ENCODE measurements around the gene TBL1X.

DNA sequence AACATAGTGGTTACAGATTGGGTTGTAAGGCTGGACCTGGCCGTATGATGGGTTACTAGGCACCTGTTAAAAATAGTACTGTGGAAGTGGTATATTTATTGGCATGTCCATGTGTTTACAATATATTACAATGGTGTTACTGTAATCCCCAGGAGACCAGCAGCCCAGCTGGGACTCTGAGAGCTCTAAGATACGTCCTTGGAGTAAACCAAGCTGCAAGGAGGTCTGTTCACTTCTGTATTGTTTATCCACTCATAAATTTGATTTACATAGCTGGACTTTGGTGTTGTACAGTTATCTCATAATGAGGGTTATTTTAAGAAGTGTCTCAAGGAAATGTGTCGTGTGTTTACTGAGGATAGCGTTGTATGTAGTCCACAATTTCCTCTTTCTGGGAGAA, 93.8 kb downstream of the TBL1X start:
- TF ChIP-seq, protein P1, sequence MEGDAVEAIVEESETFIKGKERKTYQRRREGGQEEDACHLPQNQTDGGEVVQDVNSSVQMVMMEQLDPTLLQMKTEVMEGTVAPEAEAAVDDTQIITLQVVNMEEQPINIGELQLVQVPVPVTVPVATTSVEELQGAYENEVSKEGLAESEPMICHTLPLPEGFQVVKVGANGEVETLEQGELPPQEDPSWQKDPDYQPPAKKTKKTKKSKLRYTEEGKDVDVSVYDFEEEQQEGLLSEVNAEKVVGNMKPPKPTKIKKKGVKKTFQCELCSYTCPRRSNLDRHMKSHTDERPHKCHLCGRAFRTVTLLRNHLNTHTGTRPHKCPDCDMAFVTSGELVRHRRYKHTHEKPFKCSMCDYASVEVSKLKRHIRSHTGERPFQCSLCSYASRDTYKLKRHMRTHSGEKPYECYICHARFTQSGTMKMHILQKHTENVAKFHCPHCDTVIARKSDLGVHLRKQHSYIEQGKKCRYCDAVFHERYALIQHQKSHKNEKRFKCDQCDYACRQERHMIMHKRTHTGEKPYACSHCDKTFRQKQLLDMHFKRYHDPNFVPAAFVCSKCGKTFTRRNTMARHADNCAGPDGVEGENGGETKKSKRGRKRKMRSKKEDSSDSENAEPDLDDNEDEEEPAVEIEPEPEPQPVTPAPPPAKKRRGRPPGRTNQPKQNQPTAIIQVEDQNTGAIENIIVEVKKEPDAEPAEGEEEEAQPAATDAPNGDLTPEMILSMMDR (IDR thresholded peaks at IDR 0.05; ENCODE audit: insufficient read depth, low read depth, low read length): no peak
- no peak for TF ChIP-seq EZH2 (IDR thresholded peaks at IDR 0.05; ENCODE audit: insufficient read depth, low read length)

All from astrocyte (in vitro differentiated cells and primary cell).